HCT116 (cell line): ENCODE results near the gene ZNF782. TPM values are rescaled to one million over a fixed set of nuclear protein-coding genes. Genes with fewer than 3 reads are reported as not detected.

Source experiments
- ATAC-seq: fragments of 200-7000 bp; cut with Tn5 transposase; 2 replicates; pipeline ENCODE4 v1.9.1; 2020; ENCODE audit warnings: mild to moderate bottlenecking, moderate library complexity
- BruUV-seq: library from RNA; stranded (reverse); fragments of 400-500 nt; replicated peaks from 2 replicates; lab custom pipeline; 2021; lab: Mats Ljungman, UMichigan
- CTCF ChIA-PET: fragments of 300-600 bp; sonication (Branson Sonifier 250); formaldehyde crosslinking; loops from one replicate; lab custom pipeline; 2021; ENCODE audit warnings: antibody characterized with exemption; lab: Charles Lee
- POLR2A ChIA-PET: fragments of 300-600, 350-600 bp; sonication (Branson Sonifier 250); formaldehyde crosslinking; loops from one replicate; lab custom pipeline; 2021; ENCODE audit warnings: antibody characterized with exemption; lab: Charles Lee
- RAD21 ChIA-PET, 2 experiments: fragments of 300-600 bp; sonication (Branson Sonifier 250); formaldehyde crosslinking; loops; one replicate each; lab custom pipeline; 2023; ENCODE audit warnings: low total read pairs in 2 of 2; ENCODE audit not compliant: uncharacterized antibody in 2 of 2, unreplicated experiment in 2 of 2, low non-redundant PET in 1 of 2; lab: Charles Lee
- DNase-seq: peaks from one replicate; pipeline ENCODE4 v3.0.0-alpha.2; 2010; ENCODE audit warnings: low read depth, low spot score
- H2AFZ ChIP-seq: fragments of 200-600 bp; shearing (Covaris generic), sonication (generic); 2 replicates; pipeline ENCODE4 v1.6.1; 2017; ENCODE audit warnings: low read depth, mixed run types, mixed read lengths, antibody characterized with exemption, low read length; ENCODE audit not compliant: poor library complexity, severe bottlenecking
- H3K27ac ChIP-seq: 2 replicates; pipeline ENCODE4 v1.5.1; 2012; ENCODE audit warnings: low read depth, low read length
- H3K27me3 ChIP-seq: fragments of 200-600 bp; sonication (generic); 2 replicates; pipeline ENCODE4 v1.6.1; 2016; ENCODE audit warnings: mixed run types, low read length, mixed read lengths; ENCODE audit not compliant: insufficient read depth
- H3K36me3 ChIP-seq, 2 experiments: fragments of 200-500 bp in 1 of 2; fragments of 200-600 bp in 1 of 2; sonication (Bioruptor generic) in 1 of 2; sonication (generic) in 1 of 2; 2 replicates each; pipeline versions ENCODE4 v1.5.1 to v1.6.1; 2014 to 2016; ENCODE audit warnings: low read length in 2 of 2, inconsistent platforms in 1 of 2, mixed read lengths in 1 of 2, mixed run types in 1 of 2; ENCODE audit not compliant: insufficient read depth in 2 of 2, control insufficient read depth in 1 of 2
- H3K4me1 ChIP-seq, 2 experiments: fragments of 200-600 bp in 1 of 2; sonication (generic) in 1 of 2; 2 replicates each; pipeline versions ENCODE4 v1.5.1 to v1.6.1; 2012 to 2017; ENCODE audit warnings: low read length in 2 of 2, inconsistent platforms in 1 of 2, mild to moderate bottlenecking in 1 of 2, mixed read lengths in 1 of 2, mixed run types in 1 of 2, moderate library complexity in 1 of 2; ENCODE audit not compliant: insufficient read depth in 2 of 2, control insufficient read depth in 1 of 2
- H3K4me2 ChIP-seq: fragments of 200-600 bp; sonication (generic); 2 replicates; pipeline ENCODE4 v1.6.1; 2017; ENCODE audit warnings: mixed run types, low read length, mixed read lengths
- H3K4me3 ChIP-seq, 2 experiments: fragments of 200-600 bp in 1 of 2; sonication (generic) in 1 of 2; replicated peaks in 1 of 2; 2 replicates each; pipeline ENCODE4 v1.5.1; 2011 to 2016; ENCODE audit warnings: low read length in 2 of 2, control low read depth in 1 of 2, low read depth in 1 of 2, mild to moderate bottlenecking in 1 of 2, mixed read lengths in 1 of 2, mixed run types in 1 of 2
- H3K79me2 ChIP-seq: fragments of 200-600 bp; sonication (generic); 2 replicates; pipeline ENCODE4 v1.6.1; 2017; ENCODE audit warnings: mild to moderate bottlenecking, mixed run types, low read length, moderate library complexity, mixed read lengths; ENCODE audit not compliant: insufficient read depth
- H3K9ac ChIP-seq: fragments of 200-600 bp; sonication (generic); 2 replicates; pipeline ENCODE4 v1.6.1; 2016; ENCODE audit warnings: low read length, mixed read lengths
- H3K9me2 ChIP-seq: fragments of 200-600 bp; sonication (generic), shearing (Covaris generic); 2 replicates; pipeline ENCODE4 v1.6.1; 2017; ENCODE audit warnings: mixed run types, mild to moderate bottlenecking, moderate library complexity; ENCODE audit not compliant: insufficient read depth
- H3K9me3 ChIP-seq, 2 experiments: fragments of 200-500 bp in 1 of 2; fragments of 200-600 bp in 1 of 2; sonication (Bioruptor generic) in 1 of 2; sonication (generic) in 1 of 2; 2 replicates each; pipeline ENCODE4 v1.6.1; 2014 to 2017; ENCODE audit warnings: low read length in 2 of 2, mixed read lengths in 2 of 2, inconsistent platforms in 1 of 2, low read depth in 1 of 2, mild to moderate bottlenecking in 1 of 2, mixed run types in 1 of 2, moderate library complexity in 1 of 2; ENCODE audit not compliant: control insufficient read depth in 1 of 2, insufficient read depth in 1 of 2
- H4K20me1 ChIP-seq: fragments of 200-600 bp; sonication (generic), shearing (Covaris generic); 2 replicates; pipeline ENCODE4 v1.6.1; 2017; ENCODE audit warnings: mixed run types, mild to moderate bottlenecking, moderate library complexity; ENCODE audit not compliant: insufficient read depth
- ATF3 ChIP-seq: IDR thresholded peaks from 2 replicates; pipeline ENCODE4 v1.6.1; 2012
- CBX3 ChIP-seq: IDR thresholded peaks from 2 replicates; pipeline ENCODE4 v1.6.1; 2012; ENCODE audit warnings: low read depth
- CEBPB ChIP-seq: IDR thresholded peaks from 2 replicates; pipeline ENCODE4 v1.6.1; 2012; ENCODE audit warnings: low read depth
- EZH2 ChIP-seq: fragments of 200-600 bp; sonication (generic); IDR thresholded peaks from 2 replicates; pipeline ENCODE4 v1.6.1; 2017; ENCODE audit warnings: antibody characterized with exemption, mixed run types
- FOSL1 ChIP-seq: IDR thresholded peaks from 2 replicates; pipeline ENCODE4 v1.6.1; 2012; ENCODE audit warnings: low read depth
- JUND ChIP-seq: IDR thresholded peaks from 2 replicates; pipeline ENCODE4 v1.6.1; 2012
- POLR2A ChIP-seq: IDR thresholded peaks from 2 replicates; pipeline ENCODE4 v1.7.0; 2011; ENCODE audit warnings: borderline replicate concordance; ENCODE audit not compliant: insufficient read depth, insufficient read length; ENCODE audit errors: extremely low read depth
- REST ChIP-seq: IDR thresholded peaks from 2 replicates; pipeline ENCODE4 v1.6.1; 2012; ENCODE audit warnings: low read depth
- SIN3A ChIP-seq: IDR thresholded peaks from 2 replicates; pipeline ENCODE4 v1.6.1; 2012; ENCODE audit warnings: low read depth
- SP1 ChIP-seq: IDR thresholded peaks from 2 replicates; pipeline ENCODE4 v1.6.1; 2012; ENCODE audit warnings: low read depth
- SRF ChIP-seq: IDR thresholded peaks from 2 replicates; pipeline ENCODE4 v1.6.1; 2012; ENCODE audit warnings: low read depth
- TCF7L2 ChIP-seq: IDR thresholded peaks from 2 replicates; pipeline ENCODE4 v1.7.0; 2011; ENCODE audit warnings: borderline replicate concordance, inconsistent platforms; ENCODE audit not compliant: insufficient read depth, insufficient read length; ENCODE audit errors: extremely low read depth
- YY1 ChIP-seq: IDR thresholded peaks from 2 replicates; pipeline ENCODE4 v1.6.1; 2011; ENCODE audit warnings: low read length, low read depth, moderate library complexity, mild to moderate bottlenecking; ENCODE audit not compliant: insufficient replicate concordance; ENCODE audit errors: extremely low read depth
- ZBTB33 ChIP-seq: IDR thresholded peaks from 2 replicates; pipeline ENCODE4 v1.6.1; 2011; ENCODE audit warnings: mild to moderate bottlenecking, low read length, moderate library complexity; ENCODE audit not compliant: insufficient replicate concordance; ENCODE audit errors: extremely low read depth
- ZFX ChIP-seq: fragments of 450-650 bp; IDR thresholded peaks from 2 replicates; pipeline ENCODE4 v1.6.1; 2017
- intact Hi-C: fragments of 100-400 bp; cut with micrococcal nuclease; formaldehyde crosslinking; loops from 2 replicates; pipeline ENCODE4 v1.10.0; 2022
- total RNA-seq: library from RNA; stranded (reverse); gene quantifications from one replicate; pipeline ENCODE4 v1.2.1, GENCODE V29; 2021; ENCODE audit not compliant: unreplicated experiment
- TF ChIP-seq, protein P1 (sequence below): IDR thresholded peaks from 2 replicates; pipeline ENCODE4 v1.6.1; 2012

The ZNF782 gene
- total RNA-seq, 1 experiment from 2014 or later: 3.7 TPM

GRCh38 chr9:96874947-96875460 lies 20.7 kb upstream of the ZNF782 start:
- Histone ChIP-seq H3K9me2 (no peaks in the 10 kb centered on the region), H3K9me3 (no peaks in the 10 kb centered on the region), H3K4me3 (peak overlapping the region; percentile 50 to 63), H3K27me3 (no peaks in the 10 kb centered on the region), H3K4me2 (peak overlapping the region; percentile 94), H3K36me3 (no peaks in the 10 kb centered on the region), H3K79me2 (no peaks in the 10 kb centered on the region), H3K9ac (peak overlapping the region; percentile 52), H4K20me1 (no peaks in the 10 kb centered on the region), H2AFZ (peak overlapping the region; percentile 64), H3K27ac (peak overlapping the region; percentile 32), H3K4me1 (peaks cover 3 to 26% of the 10 kb centered on the region in 2 experiments; a peak in 3 of 4 replicates)
- no TSS peak for BruUV-seq
- intact Hi-C loops: loop anchor here (5.0 kb wide), 1 partner anchor 232 kb away; no protein-coding TSS in a partner anchor
- ChIA-PET RAD21 (interaction anchor here in 1 of 2 experiments (1.2 kb wide), 1 partner anchor 10 kb away, joined by 3 read pairs; no protein-coding TSS in a partner anchor), CTCF (interaction anchor here (0.9 to 2.5 kb wide), 7 partner anchors 9 to 524 kb away, joined by 3 to 11 read pairs (median 7); partner anchors contain the start of gene ZNF782)
- ATAC-seq: peak; percentile 54
- peak; percentile 49 for TF ChIP-seq SP1
- peak; percentile 61 for TF ChIP-seq JUND
- TF ChIP-seq POLR2A: no peak
- TF ChIP-seq EZH2: no peak
- TF ChIP-seq CBX3: peak; percentile 64; the same call in 1 of the 2 replicates
- no peak for TF ChIP-seq ATF3
- peak; percentile 71 for TF ChIP-seq FOSL1
- TF ChIP-seq YY1: no peak
- TF ChIP-seq REST: no peak
- TF ChIP-seq, protein P1, sequence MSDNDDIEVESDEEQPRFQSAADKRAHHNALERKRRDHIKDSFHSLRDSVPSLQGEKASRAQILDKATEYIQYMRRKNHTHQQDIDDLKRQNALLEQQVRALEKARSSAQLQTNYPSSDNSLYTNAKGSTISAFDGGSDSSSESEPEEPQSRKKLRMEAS: peak; percentile 46
- no peak for TF ChIP-seq SIN3A
- TF ChIP-seq ZFX: no peak
- no peak for TF ChIP-seq ZBTB33
- TF ChIP-seq SRF: no peak
- no peak for TF ChIP-seq TCF7L2
- peak; percentile 53; the same call in 1 of the 2 replicates for TF ChIP-seq CEBPB
- TF ChIP-seq, all 23 proteins: peak for 6
- DNase-seq: peak; percentile 51
- POLR2A ChIA-PET: interaction anchor here (1.3 kb wide), 1 partner anchor 9 kb away, joined by 6 read pairs; no protein-coding TSS in a partner anchor
